Breast epithelium (tissue), 3 donors: ENCODE measurements around the gene OTX2.

ENCODE experiments used
- CTCF ChIP-seq, 3 donors: fragments of 450-650 bp; IDR thresholded peaks; one replicate each; pipeline ENCODE4 v1.5.1; 2016 to 2017; ENCODE audit warnings: antibody characterized with exemption in 3 of 3, mild to moderate bottlenecking in 3 of 3, moderate library complexity in 3 of 3
- POLR2AphosphoS5 ChIP-seq, 3 donors: sonication (generic); formaldehyde crosslinking; IDR thresholded peaks; one replicate each; pipeline ENCODE4 v1.6.1; 2017; ENCODE audit warnings: antibody characterized with exemption in 3 of 3

- TF ChIP-seq CTCF (IDR thresholded peaks at IDR 0.05) (no peak), POLR2AphosphoS5 (IDR thresholded peaks at IDR 0.05) (no peak)
Observed at GRCh38 chr14:56805992-56806727, 4.1 kb downstream of the OTX2 start.
